Measurements from ENCODE around the gene TSTD1.

DNA sequence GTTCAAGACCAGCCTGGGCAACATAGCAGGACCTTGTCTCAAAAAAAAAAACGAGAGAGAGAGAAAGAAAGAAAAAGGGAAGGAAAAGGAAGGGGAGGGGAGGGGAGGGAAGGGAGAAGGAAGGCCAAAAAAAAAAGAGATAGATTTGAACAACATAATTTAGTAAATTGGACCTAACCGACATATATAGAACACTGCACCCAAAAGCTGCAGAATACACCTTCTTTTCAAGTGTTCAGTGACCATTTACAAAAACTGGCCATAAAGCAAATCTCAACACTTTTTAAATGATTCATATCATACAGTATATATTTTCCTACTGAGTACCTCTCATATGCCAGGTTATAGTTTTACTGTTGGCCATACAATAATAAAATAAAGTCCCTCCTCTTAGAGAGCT lies 6.9 kb downstream of the TSTD1 start:
- TF ChIP-seq GABPA (IDR thresholded peaks at IDR 0.05; ENCODE audit: low read depth) (no peak), SPI1 (IDR thresholded peaks at IDR 0.05; ENCODE audit: borderline replicate concordance, low read depth) (no peak)
- TF ChIP-seq, protein P1, sequence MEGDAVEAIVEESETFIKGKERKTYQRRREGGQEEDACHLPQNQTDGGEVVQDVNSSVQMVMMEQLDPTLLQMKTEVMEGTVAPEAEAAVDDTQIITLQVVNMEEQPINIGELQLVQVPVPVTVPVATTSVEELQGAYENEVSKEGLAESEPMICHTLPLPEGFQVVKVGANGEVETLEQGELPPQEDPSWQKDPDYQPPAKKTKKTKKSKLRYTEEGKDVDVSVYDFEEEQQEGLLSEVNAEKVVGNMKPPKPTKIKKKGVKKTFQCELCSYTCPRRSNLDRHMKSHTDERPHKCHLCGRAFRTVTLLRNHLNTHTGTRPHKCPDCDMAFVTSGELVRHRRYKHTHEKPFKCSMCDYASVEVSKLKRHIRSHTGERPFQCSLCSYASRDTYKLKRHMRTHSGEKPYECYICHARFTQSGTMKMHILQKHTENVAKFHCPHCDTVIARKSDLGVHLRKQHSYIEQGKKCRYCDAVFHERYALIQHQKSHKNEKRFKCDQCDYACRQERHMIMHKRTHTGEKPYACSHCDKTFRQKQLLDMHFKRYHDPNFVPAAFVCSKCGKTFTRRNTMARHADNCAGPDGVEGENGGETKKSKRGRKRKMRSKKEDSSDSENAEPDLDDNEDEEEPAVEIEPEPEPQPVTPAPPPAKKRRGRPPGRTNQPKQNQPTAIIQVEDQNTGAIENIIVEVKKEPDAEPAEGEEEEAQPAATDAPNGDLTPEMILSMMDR (IDR thresholded peaks at IDR 0.05; ENCODE audit: insufficient read depth, low read length): no peak
- TF ChIP-seq, protein P2, sequence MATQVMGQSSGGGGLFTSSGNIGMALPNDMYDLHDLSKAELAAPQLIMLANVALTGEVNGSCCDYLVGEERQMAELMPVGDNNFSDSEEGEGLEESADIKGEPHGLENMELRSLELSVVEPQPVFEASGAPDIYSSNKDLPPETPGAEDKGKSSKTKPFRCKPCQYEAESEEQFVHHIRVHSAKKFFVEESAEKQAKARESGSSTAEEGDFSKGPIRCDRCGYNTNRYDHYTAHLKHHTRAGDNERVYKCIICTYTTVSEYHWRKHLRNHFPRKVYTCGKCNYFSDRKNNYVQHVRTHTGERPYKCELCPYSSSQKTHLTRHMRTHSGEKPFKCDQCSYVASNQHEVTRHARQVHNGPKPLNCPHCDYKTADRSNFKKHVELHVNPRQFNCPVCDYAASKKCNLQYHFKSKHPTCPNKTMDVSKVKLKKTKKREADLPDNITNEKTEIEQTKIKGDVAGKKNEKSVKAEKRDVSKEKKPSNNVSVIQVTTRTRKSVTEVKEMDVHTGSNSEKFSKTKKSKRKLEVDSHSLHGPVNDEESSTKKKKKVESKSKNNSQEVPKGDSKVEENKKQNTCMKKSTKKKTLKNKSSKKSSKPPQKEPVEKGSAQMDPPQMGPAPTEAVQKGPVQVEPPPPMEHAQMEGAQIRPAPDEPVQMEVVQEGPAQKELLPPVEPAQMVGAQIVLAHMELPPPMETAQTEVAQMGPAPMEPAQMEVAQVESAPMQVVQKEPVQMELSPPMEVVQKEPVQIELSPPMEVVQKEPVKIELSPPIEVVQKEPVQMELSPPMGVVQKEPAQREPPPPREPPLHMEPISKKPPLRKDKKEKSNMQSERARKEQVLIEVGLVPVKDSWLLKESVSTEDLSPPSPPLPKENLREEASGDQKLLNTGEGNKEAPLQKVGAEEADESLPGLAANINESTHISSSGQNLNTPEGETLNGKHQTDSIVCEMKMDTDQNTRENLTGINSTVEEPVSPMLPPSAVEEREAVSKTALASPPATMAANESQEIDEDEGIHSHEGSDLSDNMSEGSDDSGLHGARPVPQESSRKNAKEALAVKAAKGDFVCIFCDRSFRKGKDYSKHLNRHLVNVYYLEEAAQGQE (IDR thresholded peaks at IDR 0.05; ENCODE audit: insufficient replicate concordance, low read depth): no peak

Measured in HL-60 (cell line).